Activated CD8-positive, alpha-beta memory T cell treated with anti-CD3 and anti-CD28 coated beads for 4 hours (primary cell): Measurements from ENCODE around the gene SLC12A7.
"Not testable (repeated sequence)": the region's sequence is repeated elsewhere in the genome, so short reads cannot be mapped to it uniquely, and the experiment has no call there.

Experiments used
- DNase-seq, 2 donors: peaks; one replicate each; pipeline ENCODE4 v3.0.0-alpha.2; 2020; ENCODE audit warnings: low read depth in 2 of 2

Gene SLC12A7

GRCh38 chr5:1111727-1112289 is at the start of gene SLC12A7:
Gene SLC12A7 (minus strand): TSS chr5:1112063. CDS start chr5:1111991, 72 bp downstream.
- DNase-seq = no peak

- DNase-seq = no peak
Measured at GRCh38 chr5:1161108-1161832, 49.4 kb upstream of the SLC12A7 start.

GRCh38 chr5:1159774-1160406 is 48.0 kb upstream of the SLC12A7 start:
- no peak for DNase-seq

GRCh38 chr5:1159341-1159675 is 47.4 kb upstream of the SLC12A7 start:
- no peak for DNase-seq

- no peak for DNase-seq
Measured at GRCh38 chr5:1158647-1159340, 46.9 kb upstream of the SLC12A7 start.

- DNase-seq = not testable (repeated sequence)
Measured at GRCh38 chr5:1157461-1157986, 45.7 kb upstream of the SLC12A7 start.

GRCh38 chr5:1156754-1157460 is 45.0 kb upstream of the SLC12A7 start:
- no peak for DNase-seq

GRCh38 chr5:1156033-1156753 is 44.3 kb upstream of the SLC12A7 start:
- DNase-seq = no peak

GRCh38 chr5:1155191-1156032 is 43.5 kb upstream of the SLC12A7 start:
- no peak for DNase-seq

GRCh38 chr5:1153428-1153827 is 41.6 kb upstream of the SLC12A7 start:
- DNase-seq = no peak

GRCh38 chr5:1152771-1153282 is 41.0 kb upstream of the SLC12A7 start:
- DNase-seq = no peak

GRCh38 chr5:1152156-1152555 is 40.3 kb upstream of the SLC12A7 start:
- no peak for DNase-seq

GRCh38 chr5:1151316-1151715 is 39.5 kb upstream of the SLC12A7 start:
- no peak for DNase-seq

GRCh38 chr5:1150866-1151265 is 39.0 kb upstream of the SLC12A7 start:
- no peak for DNase-seq

- DNase-seq = no peak
Measured at GRCh38 chr5:1144638-1145396, 33.0 kb upstream of the SLC12A7 start.

- no peak for DNase-seq
Measured at GRCh38 chr5:1144089-1144488, 32.2 kb upstream of the SLC12A7 start.

- DNase-seq = no peak
Measured at GRCh38 chr5:1143670-1143951, 31.7 kb upstream of the SLC12A7 start.

GRCh38 chr5:1142886-1143669 is 31.2 kb upstream of the SLC12A7 start:
- no peak for DNase-seq

- DNase-seq = no peak
Measured at GRCh38 chr5:1141834-1142233, 30.0 kb upstream of the SLC12A7 start.
